22Rv1 (cell line): ENCODE data around the gene SEMA3C.

Source experiments
- CTCF ChIP-seq: fragments of 450-650 bp; IDR thresholded peaks from 2 replicates; pipeline ENCODE4 v1.5.1; 2017; ENCODE audit warnings: mild to moderate bottlenecking
- ZFX ChIP-seq: fragments of 450-650 bp; IDR thresholded peaks from 2 replicates; pipeline ENCODE4 v1.6.1; 2017; ENCODE audit warnings: antibody characterized with exemption, borderline replicate concordance

GRCh38 chr7:80879849-80880248, 39.0 kb downstream of the SEMA3C start:
- no peak for TF ChIP-seq CTCF
- no peak for TF ChIP-seq ZFX
